Activated gamma-delta T cell (primary cell): ENCODE measurements around the gene HADHA.
A peak's percentile ranks its signal among the peaks of the same experiment; 100 is the strongest.

Experiments
- DNase-seq: peaks from one replicate; lab custom pipeline; 2025; lab: John Stamatoyannopoulos, UW

The HADHA gene

GRCh38 chr2:26245231-26245732 lies 850 bp upstream of the HADHA start:
- DNase-seq = peak; percentile 13

GRCh38 chr2:26243470-26244308 lies 743 bp downstream of the HADHA start:
- DNase-seq = no peak

GRCh38 chr2:26241928-26242436 lies 2.5 kb downstream of the HADHA start:
- no peak for DNase-seq

GRCh38 chr2:26238311-26238958 lies 6.0 kb downstream of the HADHA start:
- no peak for DNase-seq

GRCh38 chr2:26237868-26238267 lies 6.6 kb downstream of the HADHA start:
- no peak for DNase-seq

- no peak for DNase-seq
Measured at GRCh38 chr2:26235089-26235488, 9.3 kb downstream of the HADHA start.

GRCh38 chr2:26230806-26231205 lies 13.6 kb downstream of the HADHA start:
- no peak for DNase-seq

- no peak for DNase-seq
Measured at GRCh38 chr2:26229595-26229994, 14.8 kb downstream of the HADHA start.

- no peak for DNase-seq
Measured at GRCh38 chr2:26224095-26224494, 20.3 kb downstream of the HADHA start.

- DNase-seq = no peak
Measured at GRCh38 chr2:26223018-26223417, 21.4 kb downstream of the HADHA start.

GRCh38 chr2:26217720-26218119 lies 26.7 kb downstream of the HADHA start:
- no peak for DNase-seq

- DNase-seq = no peak
Measured at GRCh38 chr2:26216587-26216986, 27.8 kb downstream of the HADHA start.

GRCh38 chr2:26215833-26216232 lies 28.6 kb downstream of the HADHA start:
- DNase-seq = no peak

GRCh38 chr2:26214759-26215158 lies 29.7 kb downstream of the HADHA start:
- DNase-seq = no peak

- DNase-seq = no peak
Measured at GRCh38 chr2:26212011-26212410, 32.4 kb downstream of the HADHA start.

- no peak for DNase-seq
Measured at GRCh38 chr2:26203906-26204305, 40.5 kb downstream of the HADHA start.

- DNase-seq = no peak
Measured at GRCh38 chr2:26202981-26203490, 41.4 kb downstream of the HADHA start.

GRCh38 chr2:26197516-26197915 lies 46.9 kb downstream of the HADHA start:
- no peak for DNase-seq

GRCh38 chr2:26196683-26197418 lies 47.6 kb downstream of the HADHA start:
- no peak for DNase-seq

GRCh38 chr2:26195040-26195984 lies 49.1 kb downstream of the HADHA start:
- no peak for DNase-seq
